ENCODE data around the gene MGARP. TPM values are rescaled to one million over a fixed set of nuclear protein-coding genes. Genes with fewer than 3 reads are reported as not detected.

The MGARP gene
- total and polyA plus RNA-seq, 2 experiments from 2014 or later: 2.4 to 4.1 TPM

GRCh38 chr4:139241784-139242151, 38.3 kb downstream of the MGARP start:
- Mint-ChIP-seq H3K27ac (peak overlapping the region; percentile 87), H3K36me3 (ENCODE audit: low read depth) (peaks cover 16% of the 10 kb centered on the region), H3K27me3 (ENCODE audit: insufficient read depth, low read depth, poor library complexity) (no peaks in the 10 kb centered on the region), H3K4me1 (peaks cover 25% of the 10 kb centered on the region), H3K4me3 (peak overlapping the region; percentile 28; the same call in 1 of the 3 replicates), H3K9me3 (peaks cover 23% of the 10 kb centered on the region)
- peak overlapping the region; percentile 48; the same call in 1 of the 2 replicates for H3K27ac ChIP-seq (ENCODE audit: low read depth)
- H3K36me3 ChIP-seq (ENCODE audit: insufficient read depth): peaks cover 9% of the 10 kb centered on the region; the same call in 1 of the 2 replicates
- DNase-seq (ENCODE audit: low spot score) (peak; percentile 60), ATAC-seq (peak; percentile 60)
- TF ChIP-seq CREB1 (CRISPR knock-in tag; IDR thresholded peaks at IDR 0.05; ENCODE audit: low read depth): no peak
- peak in 1 of 2 experiments; percentile 19; a peak in 1 of 4 replicates for TF ChIP-seq CTCF (conservative IDR thresholded peaks at IDR 0.05; ENCODE audit: low read depth in 2 of 2)
- H3F3A ChIP-seq (replicated peaks; ENCODE audit: low read depth): no peaks in the 10 kb centered on the region
- H4K20me1 ChIP-seq (replicated peaks; ENCODE audit: insufficient read depth): no peaks in the 10 kb centered on the region
- 0 out of 2 replicates have a peak overlapping the region, but pooled peaks have one; percentile 4 for H3K4me3 ChIP-seq
- H2AFZ ChIP-seq: peak overlapping the region; percentile 53
- no peaks in the 10 kb centered on the region for H3K79me2 ChIP-seq (replicated peaks; ENCODE audit: insufficient read depth)
- H3K4me1 ChIP-seq (ENCODE audit: insufficient read depth): peaks cover 24% of the 10 kb centered on the region
- H3K4me2 ChIP-seq: peak overlapping the region; percentile 51
- H3K9me2 ChIP-seq (ENCODE audit: insufficient read depth): no peaks in the 10 kb centered on the region
- no peaks in the 10 kb centered on the region for H3K27me3 ChIP-seq (ENCODE audit: insufficient read depth)

GRCh38 chr4:139241086-139241783, 38.8 kb downstream of the MGARP start:
- Mint-ChIP-seq H3K9me3 (peaks cover 23% of the 10 kb centered on the region), H3K4me1 (peaks cover 25% of the 10 kb centered on the region), H3K4me3 (peak overlapping the region; percentile 28; the same call in 1 of the 3 replicates), H3K27me3 (ENCODE audit: insufficient read depth, low read depth, poor library complexity) (no peaks in the 10 kb centered on the region), H3K27ac (peak overlapping the region; percentile 87), H3K36me3 (ENCODE audit: low read depth) (peaks cover 16% of the 10 kb centered on the region)
- Histone ChIP-seq H3F3A (replicated peaks; ENCODE audit: low read depth) (no peaks in the 10 kb centered on the region), H2AFZ (peak overlapping the region; percentile 28; the same call in 1 of the 2 replicates), H3K4me2 (peak overlapping the region; percentile 51), H3K27ac (ENCODE audit: low read depth) (peak overlapping the region; percentile 48), H3K27me3 (ENCODE audit: insufficient read depth) (no peaks in the 10 kb centered on the region), H3K79me2 (replicated peaks; ENCODE audit: insufficient read depth) (no peaks in the 10 kb centered on the region), H3K36me3 (ENCODE audit: insufficient read depth) (peaks cover 9% of the 10 kb centered on the region; the same call in 1 of the 2 replicates), H4K20me1 (replicated peaks; ENCODE audit: insufficient read depth) (no peaks in the 10 kb centered on the region), H3K4me1 (ENCODE audit: insufficient read depth) (peaks cover 24% of the 10 kb centered on the region), H3K4me3 (peak overlapping the region; percentile 4; the same call in 1 of the 2 replicates), H3K9me2 (ENCODE audit: insufficient read depth) (no peaks in the 10 kb centered on the region)
- ATAC-seq (peak; percentile 85), DNase-seq (ENCODE audit: low spot score) (peak; percentile 80)
- TF ChIP-seq JUNB (IDR thresholded peaks at IDR 0.05; ENCODE audit: unreplicated experiment) (no peak), NANOG (IDR thresholded peaks at IDR 0.05; ENCODE audit: borderline replicate concordance) (peak; percentile 34; the same call in 1 of the 2 replicates), CREB1 (CRISPR knock-in tag; IDR thresholded peaks at IDR 0.05; ENCODE audit: low read depth) (no peak), POLR2AphosphoS5 (IDR thresholded peaks at IDR 0.05; ENCODE audit: low read depth) (0 out of 2 replicates have a peak, but pooled peaks have one; percentile 34)

GRCh38 chr4:139239127-139239772, 40.8 kb downstream of the MGARP start:
- Histone ChIP-seq H3K79me2 (replicated peaks; ENCODE audit: insufficient read depth) (no peaks in the 10 kb centered on the region), H3K27ac (ENCODE audit: low read depth) (no peak overlapping the region), H3K27me3 (ENCODE audit: insufficient read depth) (no peaks in the 10 kb centered on the region), H3K4me1 (ENCODE audit: insufficient read depth) (peaks cover 30% of the 10 kb centered on the region), H3K36me3 (ENCODE audit: insufficient read depth) (peaks cover 9% of the 10 kb centered on the region; the same call in 1 of the 2 replicates), H3F3A (replicated peaks; ENCODE audit: low read depth) (no peaks in the 10 kb centered on the region), H3K4me3 (no peak overlapping the region), H3K9me2 (ENCODE audit: insufficient read depth) (no peaks in the 10 kb centered on the region), H2AFZ (no peak overlapping the region), H4K20me1 (replicated peaks; ENCODE audit: insufficient read depth) (no peaks in the 10 kb centered on the region), H3K4me2 (no peak overlapping the region)
- no peak for TF ChIP-seq EZH2 (IDR thresholded peaks at IDR 0.05; ENCODE audit: low read depth, unreplicated experiment)
- TF ChIP-seq JUNB (IDR thresholded peaks at IDR 0.05; ENCODE audit: unreplicated experiment): no peak
- TF ChIP-seq CTCF (conservative IDR thresholded peaks at IDR 0.05; ENCODE audit: low read depth in 2 of 2): no peak
- TF ChIP-seq ZNF331 (CRISPR knock-in tag; IDR thresholded peaks at IDR 0.05; ENCODE audit: low read depth): no peak
- TF ChIP-seq, protein P1, sequence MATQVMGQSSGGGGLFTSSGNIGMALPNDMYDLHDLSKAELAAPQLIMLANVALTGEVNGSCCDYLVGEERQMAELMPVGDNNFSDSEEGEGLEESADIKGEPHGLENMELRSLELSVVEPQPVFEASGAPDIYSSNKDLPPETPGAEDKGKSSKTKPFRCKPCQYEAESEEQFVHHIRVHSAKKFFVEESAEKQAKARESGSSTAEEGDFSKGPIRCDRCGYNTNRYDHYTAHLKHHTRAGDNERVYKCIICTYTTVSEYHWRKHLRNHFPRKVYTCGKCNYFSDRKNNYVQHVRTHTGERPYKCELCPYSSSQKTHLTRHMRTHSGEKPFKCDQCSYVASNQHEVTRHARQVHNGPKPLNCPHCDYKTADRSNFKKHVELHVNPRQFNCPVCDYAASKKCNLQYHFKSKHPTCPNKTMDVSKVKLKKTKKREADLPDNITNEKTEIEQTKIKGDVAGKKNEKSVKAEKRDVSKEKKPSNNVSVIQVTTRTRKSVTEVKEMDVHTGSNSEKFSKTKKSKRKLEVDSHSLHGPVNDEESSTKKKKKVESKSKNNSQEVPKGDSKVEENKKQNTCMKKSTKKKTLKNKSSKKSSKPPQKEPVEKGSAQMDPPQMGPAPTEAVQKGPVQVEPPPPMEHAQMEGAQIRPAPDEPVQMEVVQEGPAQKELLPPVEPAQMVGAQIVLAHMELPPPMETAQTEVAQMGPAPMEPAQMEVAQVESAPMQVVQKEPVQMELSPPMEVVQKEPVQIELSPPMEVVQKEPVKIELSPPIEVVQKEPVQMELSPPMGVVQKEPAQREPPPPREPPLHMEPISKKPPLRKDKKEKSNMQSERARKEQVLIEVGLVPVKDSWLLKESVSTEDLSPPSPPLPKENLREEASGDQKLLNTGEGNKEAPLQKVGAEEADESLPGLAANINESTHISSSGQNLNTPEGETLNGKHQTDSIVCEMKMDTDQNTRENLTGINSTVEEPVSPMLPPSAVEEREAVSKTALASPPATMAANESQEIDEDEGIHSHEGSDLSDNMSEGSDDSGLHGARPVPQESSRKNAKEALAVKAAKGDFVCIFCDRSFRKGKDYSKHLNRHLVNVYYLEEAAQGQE (IDR thresholded peaks at IDR 0.05; ENCODE audit: unreplicated experiment): no peak
- no peak for TF ChIP-seq EZH2phosphoT487 (IDR thresholded peaks at IDR 0.05; ENCODE audit: unreplicated experiment)
- DNase-seq (ENCODE audit: low spot score): no peak
- Mint-ChIP-seq H3K27me3 (ENCODE audit: insufficient read depth, low read depth, poor library complexity) (no peaks in the 10 kb centered on the region), H3K9me3 (peaks cover 23% of the 10 kb centered on the region), H3K4me1 (peaks cover 29% of the 10 kb centered on the region), H3K36me3 (ENCODE audit: low read depth) (peaks cover 16% of the 10 kb centered on the region), H3K27ac (no peak overlapping the region), H3K4me3 (no peak overlapping the region)
- ATAC-seq: no peak
